Smooth muscle cell (in vitro differentiated cells): ENCODE measurements around the gene TRAPPC3L. TPM values are rescaled to one million over a fixed set of nuclear protein-coding genes. Genes with fewer than 3 reads are reported as not detected.

Experiments used
- DNase-seq: peaks from one replicate; lab custom pipeline; 2025; ENCODE audit not compliant: unreplicated experiment; lab: John Stamatoyannopoulos, UW
- H2AFZ ChIP-seq: fragments of 200-600 bp; sonication (generic); 2 replicates; pipeline ENCODE4 v1.6.0; 2016; ENCODE audit warnings: antibody characterized with exemption, low read depth, mild to moderate bottlenecking
- H3F3A ChIP-seq: fragments of 200-600 bp; sonication (generic); 2 replicates; pipeline ENCODE4 v1.6.0; 2017; ENCODE audit warnings: antibody characterized with exemption, low read depth
- H3K27ac ChIP-seq: fragments of 200-600 bp; sonication (generic); 2 replicates; pipeline ENCODE4 v1.5.1; 2016; ENCODE audit warnings: low read depth, mild to moderate bottlenecking
- H3K27me3 ChIP-seq: fragments of 200-600 bp; sonication (generic); 2 replicates; pipeline ENCODE4 v1.6.1; 2016; ENCODE audit warnings: low read depth, mild to moderate bottlenecking
- H3K36me3 ChIP-seq: fragments of 200-600 bp; sonication (generic); 2 replicates; pipeline ENCODE4 v1.5.1; 2016; ENCODE audit warnings: low read depth
- H3K4me1 ChIP-seq: fragments of 200-600 bp; sonication (generic); 2 replicates; pipeline ENCODE4 v1.5.1; 2016; ENCODE audit warnings: low read depth
- H3K4me2 ChIP-seq: fragments of 200-600 bp; sonication (generic); 2 replicates; pipeline ENCODE4 v1.6.0; 2016; ENCODE audit warnings: mild to moderate bottlenecking
- H3K4me3 ChIP-seq: fragments of 200-600 bp; sonication (generic); 2 replicates; pipeline ENCODE4 v1.5.1; 2016; ENCODE audit warnings: mild to moderate bottlenecking
- H3K79me2 ChIP-seq: fragments of 200-600 bp; sonication (generic); 2 replicates; pipeline ENCODE4 v1.6.0; 2016; ENCODE audit warnings: low read depth, mild to moderate bottlenecking
- H3K9ac ChIP-seq: fragments of 200-600 bp; sonication (generic); 2 replicates; pipeline ENCODE4 v1.6.0; 2016; ENCODE audit warnings: low read depth
- H3K9me3 ChIP-seq: fragments of 200-600 bp; sonication (generic); replicated peaks from 2 replicates; pipeline ENCODE4 v1.5.1; 2016; ENCODE audit warnings: low read depth
- H4K20me1 ChIP-seq: fragments of 200-600 bp; sonication (generic); 2 replicates; pipeline ENCODE4 v1.6.0; 2016; ENCODE audit warnings: low read depth
- whole genome bisulfite sequencing: methylation state at CpG from one replicate; pipeline ENCODE4 v1.1.7; 2016; ENCODE audit warnings: low lambda C conversion rate; 5-methylcytosine and 5-hydroxymethylcytosine counted together
- polyA plus RNA-seq: library from polyadenylated mRNA; unstranded; fragments of >200 nt; fragmentation: Nextera tagmentation; extraction: Ambion mirVana; gene quantifications from 2 replicates; pipeline ENCODE4 v1.2.1, GENCODE V29; 2016
- total RNA-seq: library from RNA; depleted of rRNA; stranded (reverse); fragments of >200 nt; gene quantifications from 2 replicates; pipeline ENCODE4 v1.2.3, GENCODE V29; 2014
- TF ChIP-seq, protein P1 (sequence below): fragments of 200-600 bp; sonication (generic); IDR thresholded peaks from 2 replicates; pipeline ENCODE4 v1.5.1; 2017; ENCODE audit warnings: borderline replicate concordance, mild to moderate bottlenecking, antibody characterized with exemption; ENCODE audit not compliant: insufficient read depth, poor library complexity, severe bottlenecking

Gene TRAPPC3L
- total and polyA plus RNA-seq, 2 experiments from 2014 or later, result 0.11 TPM; not detected in 1

DNA sequence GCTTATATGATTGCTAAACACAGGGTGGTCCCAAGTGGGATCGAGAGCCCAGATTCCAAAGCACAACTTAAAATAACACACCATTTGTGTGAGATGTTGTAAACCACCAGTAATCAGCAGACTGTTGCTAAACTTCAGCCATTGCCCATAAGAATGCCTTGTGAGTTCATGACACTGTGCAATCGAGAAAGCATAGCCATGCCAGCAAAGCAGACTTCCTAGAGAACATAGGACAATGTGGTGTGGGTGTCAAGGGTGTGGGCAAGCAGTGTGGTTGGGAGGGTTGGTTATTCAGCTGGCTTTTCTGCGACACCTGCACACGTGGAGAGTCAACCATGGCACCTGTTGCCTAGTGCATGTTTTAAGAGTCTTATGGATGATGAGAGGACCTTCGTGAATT is 100.4 kb downstream of the TRAPPC3L start:
- Histone ChIP-seq H3K27me3 (no peaks in the 10 kb centered on the region), H3K4me1 (peaks cover 7% of the 10 kb centered on the region), H3K27ac (no peak overlapping the region), H3F3A (peaks cover 6% of the 10 kb centered on the region), H3K4me2 (no peak overlapping the region), H2AFZ (no peak overlapping the region), H3K9me3 (no peaks in the 10 kb centered on the region), H4K20me1 (no peaks in the 10 kb centered on the region), H3K9ac (no peak overlapping the region), H3K79me2 (no peaks in the 10 kb centered on the region), H3K4me3 (no peak overlapping the region), H3K36me3 (no peaks in the 10 kb centered on the region)
- no peak for DNase-seq
- TF ChIP-seq, protein P1, sequence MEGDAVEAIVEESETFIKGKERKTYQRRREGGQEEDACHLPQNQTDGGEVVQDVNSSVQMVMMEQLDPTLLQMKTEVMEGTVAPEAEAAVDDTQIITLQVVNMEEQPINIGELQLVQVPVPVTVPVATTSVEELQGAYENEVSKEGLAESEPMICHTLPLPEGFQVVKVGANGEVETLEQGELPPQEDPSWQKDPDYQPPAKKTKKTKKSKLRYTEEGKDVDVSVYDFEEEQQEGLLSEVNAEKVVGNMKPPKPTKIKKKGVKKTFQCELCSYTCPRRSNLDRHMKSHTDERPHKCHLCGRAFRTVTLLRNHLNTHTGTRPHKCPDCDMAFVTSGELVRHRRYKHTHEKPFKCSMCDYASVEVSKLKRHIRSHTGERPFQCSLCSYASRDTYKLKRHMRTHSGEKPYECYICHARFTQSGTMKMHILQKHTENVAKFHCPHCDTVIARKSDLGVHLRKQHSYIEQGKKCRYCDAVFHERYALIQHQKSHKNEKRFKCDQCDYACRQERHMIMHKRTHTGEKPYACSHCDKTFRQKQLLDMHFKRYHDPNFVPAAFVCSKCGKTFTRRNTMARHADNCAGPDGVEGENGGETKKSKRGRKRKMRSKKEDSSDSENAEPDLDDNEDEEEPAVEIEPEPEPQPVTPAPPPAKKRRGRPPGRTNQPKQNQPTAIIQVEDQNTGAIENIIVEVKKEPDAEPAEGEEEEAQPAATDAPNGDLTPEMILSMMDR, result no peak
- 75% methylated on average over 5 of the region's 5 CpGs for WGBS

Other genes starting within 250 kb of the TRAPPC3L start
- 76.2 and 93.1 TPM in 2 replicates for gene DSE, start 174.7 kb downstream of the TRAPPC3L start, total RNA-seq
- gene DSE, start 174.7 kb downstream of the TRAPPC3L start, polyA plus RNA-seq, result 35.0 and 38.6 TPM in 2 replicates
- gene CALHM6, start 84.3 kb downstream of the TRAPPC3L start, total RNA-seq, result 5.1 and 12.1 TPM in 2 replicates
- 3.4 and 4.6 TPM in 2 replicates for gene CALHM6, start 84.3 kb downstream of the TRAPPC3L start, polyA plus RNA-seq
- 3.9 and 4.8 TPM in 2 replicates for gene CALHM5, start 34.0 kb downstream of the TRAPPC3L start, total RNA-seq
- gene CALHM5, start 34.0 kb downstream of the TRAPPC3L start, polyA plus RNA-seq, result 1.9 and 2.1 TPM in 2 replicates
- gene CALHM4, start 8.1 kb upstream of the TRAPPC3L start, total RNA-seq, result not detected in 2 replicates
- gene CALHM4, start 8.1 kb upstream of the TRAPPC3L start, polyA plus RNA-seq, result not detected in 2 replicates
- gene RWDD1, start 25.8 kb upstream of the TRAPPC3L start, total RNA-seq, result 58.5 and 69.4 TPM in 2 replicates
- 64.0 and 66.1 TPM in 2 replicates for gene RWDD1, start 25.8 kb upstream of the TRAPPC3L start, polyA plus RNA-seq
- 0.22 and 0.49 TPM in 2 replicates for gene RSPH4A, start 70.8 kb upstream of the TRAPPC3L start, total RNA-seq
- gene RSPH4A, start 70.8 kb upstream of the TRAPPC3L start, polyA plus RNA-seq, result 0.24 TPM in 1 of 2 replicates, not detected in the other
- gene ZUP1, start 123.1 kb upstream of the TRAPPC3L start, total RNA-seq, result 18.2 and 24.7 TPM in 2 replicates
- gene ZUP1, start 123.1 kb upstream of the TRAPPC3L start, polyA plus RNA-seq, result 11.4 and 13.6 TPM in 2 replicates
- 15.5 and 19.2 TPM in 2 replicates for gene KPNA5, start 135.5 kb upstream of the TRAPPC3L start, total RNA-seq
- 1.6 and 1.8 TPM in 2 replicates for gene KPNA5, start 135.5 kb upstream of the TRAPPC3L start, polyA plus RNA-seq
- gene FAM162B, start 220.0 kb upstream of the TRAPPC3L start, total RNA-seq, result 0.18 TPM in 1 of 2 replicates, not detected in the other
- gene FAM162B, start 220.0 kb upstream of the TRAPPC3L start, polyA plus RNA-seq, result 0.61 and 0.63 TPM in 2 replicates